Measurements from ENCODE around the gene VPS37C.
"Not testable (repeated sequence)": the region's sequence is repeated elsewhere in the genome, so short reads cannot be mapped to it uniquely, and the experiment has no call there.

VPS37C gene

DNA sequence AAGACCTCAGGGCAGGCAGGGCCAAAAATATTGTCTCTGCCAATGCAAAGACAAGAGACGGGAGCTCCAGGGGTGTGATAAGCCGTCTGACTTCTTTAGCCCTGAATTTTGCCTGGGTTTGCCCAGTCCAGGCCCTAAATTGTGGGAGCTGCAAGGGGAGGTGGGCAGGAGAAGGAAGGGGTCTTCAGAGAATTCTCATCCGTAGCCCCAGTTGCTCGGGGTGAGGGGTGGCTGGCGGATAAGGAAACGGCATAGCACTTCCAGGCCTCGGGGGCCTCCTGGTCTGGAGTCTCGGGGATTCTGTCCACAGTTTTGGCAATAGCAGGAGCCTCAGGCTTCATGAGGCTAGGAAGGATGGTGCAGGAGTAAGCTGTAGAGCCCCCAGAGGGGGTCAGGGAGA is 51.6 kb downstream of the VPS37C start:
- Histone ChIP-seq H3K4me3 (no peak overlapping the region), H3K27me3 (ENCODE audit: low read depth) (no peaks in the 10 kb centered on the region)
- in situ Hi-C loops (cut with MboI; ENCODE audit: low sequenced_read_pairs), result no loop called here

DNA sequence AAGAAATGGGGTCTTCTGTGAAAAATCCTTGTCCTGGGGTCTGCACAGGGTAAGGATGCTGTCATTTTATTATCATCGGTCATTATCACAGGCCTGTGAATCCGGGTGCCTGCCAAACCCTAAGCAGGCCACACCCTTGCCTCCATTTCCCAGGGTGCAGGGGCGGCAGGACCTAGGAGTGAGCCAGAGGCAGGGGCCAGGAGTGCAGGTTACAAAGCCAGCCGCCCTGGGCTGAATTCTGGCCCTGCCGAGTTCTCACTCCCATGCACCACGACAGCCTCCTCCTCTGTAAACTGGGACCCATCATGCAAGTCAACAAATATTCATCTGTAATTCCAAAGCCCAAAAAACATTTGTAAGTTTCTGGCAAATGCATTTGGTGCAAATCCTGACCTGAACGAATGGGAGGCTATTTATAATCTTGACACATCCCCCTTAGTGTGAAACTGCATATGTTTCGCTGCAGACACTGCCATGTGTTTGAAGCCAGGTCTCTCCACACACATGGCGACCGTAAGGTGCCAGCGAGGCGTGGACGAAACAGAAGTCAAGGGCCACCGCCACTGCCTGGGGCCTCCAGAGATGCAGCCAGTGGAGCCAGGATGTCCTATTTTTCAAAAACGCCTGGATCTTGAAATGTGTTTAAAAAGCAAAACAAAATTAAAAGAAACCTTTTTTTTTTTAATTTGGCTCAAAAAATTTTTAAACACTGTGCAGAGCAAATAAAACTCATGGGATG is 52.2 kb downstream of the VPS37C start:
- Histone ChIP-seq H3K4me1 (no peaks in the 10 kb centered on the region), H3K36me3 (replicated peaks) (no peaks in the 10 kb centered on the region), H3K27me3 (ENCODE audit: low read depth) (no peaks in the 10 kb centered on the region), H3K4me3 (no peak overlapping the region), H3K9me3 (no peaks in the 10 kb centered on the region)
- DNase-seq (ENCODE audit: low spot score in 2 of 2), result no peak
- in situ Hi-C loops (cut with MboI; ENCODE audit: low sequenced_read_pairs), result no loop called here

More for the DNA sequence above, 51.6 kb downstream of the VPS37C start:
- no peak for DNase-seq (ENCODE audit: low spot score in 2 of 2)
- H3K9me3 ChIP-seq, result no peaks in the 10 kb centered on the region
- no peaks in the 10 kb centered on the region for H3K36me3 ChIP-seq (replicated peaks)
- H3K4me1 ChIP-seq, result no peaks in the 10 kb centered on the region

DNA sequence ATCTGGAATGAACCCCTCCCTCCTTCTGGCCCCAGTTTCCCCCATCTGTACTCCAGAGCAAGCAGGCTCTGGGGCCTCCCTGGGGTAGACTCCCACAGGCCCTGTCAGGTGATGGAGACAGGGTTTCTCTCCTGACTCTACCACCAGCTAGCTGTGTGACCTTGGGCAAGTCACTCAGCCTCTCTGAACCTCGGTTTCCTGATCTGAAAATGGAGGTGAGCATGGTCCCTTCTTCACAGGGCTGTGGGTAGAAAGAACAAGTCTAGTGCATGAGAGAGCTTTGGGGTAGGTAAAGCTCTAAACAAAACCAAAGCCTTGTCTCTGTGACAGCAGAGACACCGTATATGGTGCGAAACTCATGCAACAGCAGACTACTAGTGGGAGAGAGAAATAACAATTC is 53.3 kb downstream of the VPS37C start:
- Histone ChIP-seq H3K4me1 (no peaks in the 10 kb centered on the region), H3K27me3 (ENCODE audit: low read depth) (no peaks in the 10 kb centered on the region)
- in situ Hi-C loops (cut with MboI; ENCODE audit: low sequenced_read_pairs), result no loop called here

DNA sequence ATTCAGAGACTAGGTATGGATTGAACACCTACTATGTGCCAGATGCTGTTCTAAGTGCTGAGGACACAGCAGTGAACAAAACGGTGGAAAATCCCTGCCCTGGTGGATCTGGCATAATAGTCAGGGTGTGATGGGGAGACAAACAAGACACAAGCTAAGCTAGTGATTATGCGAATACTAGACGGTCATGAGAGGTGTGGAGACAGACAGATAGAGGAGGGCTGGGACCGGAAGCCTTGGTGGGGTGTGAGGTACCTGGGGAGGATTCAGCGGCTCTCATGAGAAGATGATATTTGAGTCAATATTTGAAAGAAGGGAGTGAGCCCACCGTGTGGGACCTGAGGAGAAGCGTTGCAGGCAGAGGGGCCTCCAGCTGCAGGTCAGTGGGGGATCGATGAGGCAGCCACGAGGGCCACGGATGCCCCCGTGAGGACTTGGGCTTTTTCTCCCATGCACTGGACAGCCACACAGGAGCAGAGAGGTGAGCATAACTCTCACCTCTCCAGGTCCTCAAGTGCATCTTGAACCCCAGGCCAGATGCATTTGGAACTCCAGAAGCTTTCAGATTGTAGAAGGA is 54.2 kb downstream of the VPS37C start:
- H3K27me3 ChIP-seq (ENCODE audit: low read depth), result no peaks in the 10 kb centered on the region
- H3K36me3 ChIP-seq (replicated peaks), result no peaks in the 10 kb centered on the region
- no peaks in the 10 kb centered on the region for H3K4me1 ChIP-seq
- in situ Hi-C loops (cut with MboI; ENCODE audit: low sequenced_read_pairs), result no loop called here
- H3K9me3 ChIP-seq, result no peaks in the 10 kb centered on the region
- no peak for DNase-seq (ENCODE audit: low spot score in 2 of 2)
- no peak overlapping the region for H3K4me3 ChIP-seq

More for the DNA sequence above, 53.3 kb downstream of the VPS37C start:
- Histone ChIP-seq H3K36me3 (replicated peaks) (no peaks in the 10 kb centered on the region), H3K4me3 (no peak overlapping the region), H3K9me3 (no peaks in the 10 kb centered on the region)
- no peak for DNase-seq (ENCODE audit: low spot score in 2 of 2)

DNA sequence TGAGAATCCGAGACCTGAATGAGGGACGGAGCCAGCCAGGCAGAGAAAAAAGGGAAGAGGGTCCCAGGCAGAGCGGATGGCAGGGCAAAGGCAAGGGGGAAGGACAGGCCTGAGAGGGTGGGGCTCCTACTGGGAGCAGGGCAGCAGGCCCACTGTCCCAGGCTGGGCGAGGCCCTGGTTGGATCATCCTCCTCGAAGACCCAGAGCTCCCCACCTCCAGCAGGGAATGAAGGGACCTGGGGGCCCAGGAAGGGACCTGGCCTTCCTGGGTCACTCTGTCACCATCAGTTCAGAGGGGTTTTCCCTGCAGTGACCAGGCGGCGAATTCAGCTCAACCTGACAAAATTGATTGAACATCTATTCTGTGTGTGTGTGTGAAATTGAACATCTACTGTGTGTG is 54.9 kb downstream of the VPS37C start:
- Histone ChIP-seq H3K9me3 (no peaks in the 10 kb centered on the region), H3K4me3 (no peak overlapping the region), H3K36me3 (replicated peaks) (no peaks in the 10 kb centered on the region), H3K4me1 (no peaks in the 10 kb centered on the region), H3K27me3 (ENCODE audit: low read depth) (no peaks in the 10 kb centered on the region)
- no peak for DNase-seq (ENCODE audit: low spot score in 2 of 2)
- in situ Hi-C loops (cut with MboI; ENCODE audit: low sequenced_read_pairs), result no loop called here

DNA sequence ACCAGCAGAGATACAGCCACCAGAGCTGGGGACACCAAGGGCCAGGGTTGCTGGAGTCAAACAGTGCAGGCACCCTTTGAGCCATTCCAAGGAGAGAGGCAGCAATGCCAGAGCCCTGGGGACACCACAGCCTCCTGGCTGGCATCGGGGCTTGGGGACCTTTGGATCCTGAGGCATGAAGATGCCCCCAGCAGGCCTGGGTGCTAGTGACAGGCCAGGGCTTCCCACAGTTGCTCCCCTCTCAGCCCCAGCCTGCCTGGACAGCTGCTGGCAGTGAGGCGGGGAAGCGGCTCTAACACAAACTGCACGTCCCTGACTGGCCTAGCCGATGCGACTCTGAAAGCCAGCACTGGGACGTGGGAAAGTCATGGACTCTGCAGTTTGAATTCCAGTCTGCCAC is 56.3 kb downstream of the VPS37C start:
- in situ Hi-C loops (cut with MboI; ENCODE audit: low sequenced_read_pairs), result no loop called here
- Histone ChIP-seq H3K9me3 (no peaks in the 10 kb centered on the region), H3K4me3 (no peak overlapping the region), H3K27me3 (ENCODE audit: low read depth) (no peaks in the 10 kb centered on the region), H3K4me1 (no peaks in the 10 kb centered on the region), H3K36me3 (replicated peaks) (no peaks in the 10 kb centered on the region)
- no peak for DNase-seq (ENCODE audit: low spot score in 2 of 2)

DNA sequence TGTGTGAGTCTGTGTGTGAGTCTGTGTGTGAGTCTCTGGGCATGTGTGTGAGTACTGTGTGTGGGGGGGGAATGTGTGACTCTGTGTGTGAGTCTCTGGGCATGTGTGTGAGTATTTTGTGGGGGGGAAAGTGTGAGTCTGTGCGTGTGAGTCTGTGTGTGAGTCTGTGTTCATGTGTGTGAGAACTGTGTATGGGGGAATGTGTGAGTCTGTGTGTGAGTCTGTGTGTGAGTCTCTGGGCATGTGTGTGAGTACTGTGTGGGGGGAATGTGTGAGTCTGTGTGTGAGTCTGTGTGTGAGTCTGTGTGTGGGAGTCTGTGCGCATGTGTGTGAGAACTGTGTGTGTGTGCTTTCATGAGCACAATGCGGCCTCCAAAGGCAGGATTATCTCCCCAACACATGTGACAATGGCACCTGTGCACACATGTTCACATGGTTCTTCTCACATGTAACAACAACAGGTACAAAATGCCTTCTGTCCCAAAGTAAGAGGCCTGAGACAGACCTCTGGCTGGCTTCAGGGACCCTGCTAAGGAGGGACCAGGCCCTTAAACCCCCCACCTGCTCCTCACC is 57.3 kb downstream of the VPS37C start:
- DNase-seq (ENCODE audit: low spot score in 2 of 2), result no peak
- no peaks in the 10 kb centered on the region for H3K9me3 ChIP-seq
- no peaks in the 10 kb centered on the region for H3K27me3 ChIP-seq (ENCODE audit: low read depth)
- H3K36me3 ChIP-seq (replicated peaks), result no peaks in the 10 kb centered on the region
- no peak overlapping the region for H3K4me3 ChIP-seq
- in situ Hi-C loops (cut with MboI; ENCODE audit: low sequenced_read_pairs), result no loop called here
- H3K4me1 ChIP-seq, result no peaks in the 10 kb centered on the region

DNA sequence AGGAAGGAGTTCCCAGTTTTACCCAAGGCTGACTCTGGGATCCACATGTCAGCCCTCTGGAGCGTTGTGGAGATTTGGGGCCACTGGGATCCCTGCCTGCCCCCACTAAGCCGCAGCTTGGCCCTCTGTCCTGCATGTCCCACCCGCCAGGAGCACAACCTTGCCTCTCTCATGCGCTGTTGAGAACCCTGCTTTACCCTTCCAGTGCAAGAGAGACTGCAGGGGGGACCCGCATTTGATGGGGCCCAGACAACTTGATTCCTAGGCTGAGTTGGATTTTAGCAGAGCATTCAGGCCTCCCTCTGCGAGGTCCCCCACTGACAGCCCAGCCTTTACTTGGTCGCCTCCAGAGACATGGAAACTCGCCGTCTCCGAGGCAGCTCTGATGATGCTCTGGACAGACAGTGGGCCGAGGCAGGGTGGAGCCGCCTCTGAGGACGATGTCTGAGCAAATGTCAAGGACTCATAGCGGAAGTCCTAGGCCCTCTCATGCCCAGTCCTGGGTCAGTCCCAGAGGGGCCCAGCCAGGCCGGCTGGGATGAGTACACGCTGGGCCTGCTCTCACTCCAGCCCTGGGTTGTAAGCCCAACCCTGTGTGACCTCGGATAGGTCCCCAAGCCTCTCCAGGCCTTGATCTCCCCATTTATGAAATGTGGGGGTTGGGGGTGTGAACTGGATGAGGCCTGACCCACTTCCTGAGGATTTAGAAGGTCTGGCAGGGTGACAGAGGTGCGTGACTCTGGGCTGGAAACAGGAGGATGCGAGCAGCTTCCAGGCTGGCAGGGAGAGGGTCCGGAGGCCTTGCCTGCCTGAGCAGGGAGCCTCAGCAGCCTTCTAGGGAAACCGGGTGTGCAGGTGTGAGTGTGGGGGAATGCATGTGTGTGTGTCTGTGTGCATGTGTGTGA is 58.3 kb downstream of the VPS37C start:
- no peaks in the 10 kb centered on the region for H3K27me3 ChIP-seq (ENCODE audit: low read depth)

DNA sequence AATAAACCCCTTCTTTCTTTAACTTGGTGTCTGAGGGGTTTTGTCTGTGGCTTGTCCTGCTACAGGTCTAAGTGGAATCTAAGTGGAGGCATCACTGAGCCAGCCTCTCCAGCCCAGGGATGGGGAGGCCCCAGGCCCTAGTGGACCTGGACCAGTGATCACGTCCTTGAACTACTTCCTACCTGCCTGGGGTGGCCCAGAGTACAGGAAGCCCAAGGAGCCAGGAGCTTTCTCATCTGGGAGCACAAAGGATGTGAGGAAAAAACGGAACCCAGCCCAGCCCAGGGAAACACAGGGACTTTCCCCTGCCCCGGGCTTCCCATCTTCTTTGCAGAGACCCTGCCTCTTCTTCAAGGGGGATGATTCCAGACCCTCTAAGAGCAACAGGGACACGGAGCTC is 62.4 kb downstream of the VPS37C start:
- Histone ChIP-seq H3K9me3 (no peaks in the 10 kb centered on the region), H3K27me3 (ENCODE audit: low read depth) (no peaks in the 10 kb centered on the region), H3K36me3 (replicated peaks) (no peaks in the 10 kb centered on the region), H3K4me1 (no peaks in the 10 kb centered on the region), H3K4me3 (no peak overlapping the region)
- in situ Hi-C loops (cut with MboI; ENCODE audit: low sequenced_read_pairs), result no loop called here
- no peak for DNase-seq (ENCODE audit: low spot score in 2 of 2)

More for the DNA sequence above, 58.3 kb downstream of the VPS37C start:
- in situ Hi-C loops (cut with MboI; ENCODE audit: low sequenced_read_pairs), result no loop called here
- DNase-seq (ENCODE audit: low spot score in 2 of 2), result no peak
- Histone ChIP-seq H3K4me3 (no peak overlapping the region), H3K36me3 (replicated peaks) (no peaks in the 10 kb centered on the region), H3K9me3 (no peaks in the 10 kb centered on the region), H3K4me1 (no peaks in the 10 kb centered on the region)

DNA sequence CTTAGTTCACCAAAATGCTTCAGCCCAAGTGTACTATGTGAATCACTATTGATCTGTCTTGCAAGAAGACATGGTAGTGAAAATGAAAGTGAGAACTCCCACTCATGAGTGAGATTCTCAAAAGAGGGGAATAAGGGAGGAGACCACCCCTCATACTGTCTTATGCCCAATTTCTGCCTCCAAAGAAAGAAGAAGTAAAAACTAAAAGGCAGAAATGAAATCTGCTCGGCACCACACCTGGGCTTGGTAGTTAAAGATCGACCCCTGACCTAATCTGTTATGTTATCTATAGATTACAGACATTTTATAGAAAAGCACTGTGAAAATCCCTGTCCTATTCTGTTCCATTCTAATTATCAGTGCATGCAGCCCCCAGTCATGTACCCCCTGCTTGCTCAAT is 63.0 kb downstream of the VPS37C start:
- H3K27me3 ChIP-seq (ENCODE audit: low read depth); H3K4me1 ChIP-seq; H3K36me3 ChIP-seq (replicated peaks); H3K4me3 ChIP-seq; in situ Hi-C loops (cut with MboI; ENCODE audit: low sequenced_read_pairs); H3K9me3 ChIP-seq; DNase-seq (ENCODE audit: low spot score in 2 of 2): not testable (repeated sequence)

DNA sequence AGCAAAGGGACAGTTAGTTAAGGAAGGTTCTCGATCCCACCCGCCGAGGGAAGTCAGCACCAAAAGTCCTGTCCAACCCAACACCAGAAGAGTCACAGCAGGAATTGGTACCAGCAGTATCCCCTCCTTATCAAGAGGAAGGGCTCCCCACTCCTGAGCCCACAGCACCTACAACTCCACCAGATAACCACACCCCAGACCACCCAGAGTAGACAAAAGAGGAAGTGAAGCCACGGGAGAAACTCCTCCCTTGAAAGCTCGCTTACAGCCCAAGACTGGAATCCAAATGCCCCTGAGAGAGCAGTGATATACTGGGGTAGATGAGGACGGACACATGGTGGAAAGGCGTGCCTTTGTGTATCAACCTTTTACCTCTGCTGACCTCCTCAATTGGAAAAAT is 66.2 kb downstream of the VPS37C start:
- Histone ChIP-seq H3K4me1 (no peaks in the 10 kb centered on the region), H3K9me3 (no peaks in the 10 kb centered on the region), H3K27me3 (ENCODE audit: low read depth) (no peaks in the 10 kb centered on the region), H3K36me3 (replicated peaks) (no peaks in the 10 kb centered on the region), H3K4me3 (no peak overlapping the region)
- in situ Hi-C loops (cut with MboI; ENCODE audit: low sequenced_read_pairs), result no loop called here
- DNase-seq (ENCODE audit: low spot score in 2 of 2), result no peak

DNA sequence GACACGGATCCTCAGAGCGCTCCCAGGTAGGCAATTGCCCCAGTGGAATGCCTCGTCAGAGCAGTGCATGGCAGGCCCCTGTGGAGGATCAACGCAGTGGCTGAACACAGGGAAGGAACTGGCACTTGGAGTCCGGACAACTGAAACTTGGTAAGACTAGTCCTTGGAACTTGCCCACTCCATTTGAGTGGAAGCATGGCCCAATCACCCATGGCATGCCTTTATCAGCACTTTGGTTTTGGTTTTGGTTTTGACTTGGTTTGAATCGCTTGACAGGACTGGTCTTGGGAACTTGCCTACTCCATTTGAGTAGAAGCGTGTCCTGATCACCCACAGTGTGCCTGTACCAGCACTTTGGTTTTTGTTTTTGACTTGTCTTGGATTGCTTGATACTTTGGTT is 67.1 kb downstream of the VPS37C start:
- in situ Hi-C loops (cut with MboI; ENCODE audit: low sequenced_read_pairs); H3K36me3 ChIP-seq (replicated peaks); H3K27me3 ChIP-seq (ENCODE audit: low read depth); H3K4me1 ChIP-seq; DNase-seq (ENCODE audit: low spot score in 2 of 2); H3K4me3 ChIP-seq; H3K9me3 ChIP-seq: not testable (repeated sequence)

DNA sequence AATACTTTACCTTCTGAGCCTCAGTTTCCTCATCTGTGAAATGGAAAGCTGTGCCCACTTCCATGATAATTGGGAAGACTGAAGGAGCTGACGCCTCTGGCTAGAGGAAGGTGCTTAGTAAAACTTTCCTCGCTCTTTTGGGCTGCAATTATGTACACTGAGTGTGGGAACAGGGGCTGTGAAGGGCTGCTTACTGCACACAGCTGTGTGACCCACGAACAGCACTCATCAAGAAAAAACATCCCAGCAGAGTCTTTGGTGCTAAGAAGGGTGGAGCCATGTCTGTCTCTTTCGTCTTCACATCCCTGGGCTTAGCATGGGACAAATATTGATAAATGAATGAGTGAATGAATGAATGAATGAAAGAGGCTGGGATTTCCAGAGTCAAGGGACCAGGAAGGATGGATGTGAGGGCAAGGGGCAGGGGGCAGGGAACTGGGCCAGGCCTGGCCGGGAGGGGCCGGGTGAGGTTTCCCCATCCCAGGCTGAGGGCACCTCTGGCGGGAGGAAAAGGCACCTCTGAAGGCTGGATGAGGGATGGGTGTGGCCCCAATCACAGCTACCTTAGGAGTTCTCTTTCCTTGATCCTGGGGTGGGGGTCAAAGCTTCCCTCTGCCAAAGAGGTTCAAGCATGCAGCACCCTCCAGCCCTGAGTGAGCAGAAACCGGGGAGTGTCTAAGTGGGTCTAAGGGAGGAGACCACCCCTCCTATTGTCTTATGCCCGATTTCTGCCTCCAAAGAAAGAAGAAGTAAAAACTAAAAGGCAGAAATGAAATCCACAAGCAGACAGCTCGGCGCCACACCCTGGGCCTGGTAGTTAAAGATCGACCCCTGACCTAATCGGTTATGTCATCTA is 68.1 kb downstream of the VPS37C start:
- Histone ChIP-seq H3K36me3 (replicated peaks) (no peaks in the 10 kb centered on the region), H3K4me1 (no peaks in the 10 kb centered on the region), H3K4me3 (no peak overlapping the region)

More for the DNA sequence above, 68.1 kb downstream of the VPS37C start:
- Histone ChIP-seq H3K27me3 (ENCODE audit: low read depth) (no peaks in the 10 kb centered on the region), H3K9me3 (no peaks in the 10 kb centered on the region)
- in situ Hi-C loops (cut with MboI; ENCODE audit: low sequenced_read_pairs), result no loop called here
- DNase-seq (ENCODE audit: low spot score in 2 of 2), result no peak

Measured in HAP-1 (cell line).